K562 (cell line): ENCODE measurements around the gene FAM167B. TPM values are rescaled to one million over a fixed set of nuclear protein-coding genes. Genes with fewer than 3 reads are reported as not detected.
A peak's percentile ranks its signal among the peaks of the same experiment; 100 is the strongest.

Experiments used
- ATAC-seq: fragments of 200-7000 bp; cut with Tn5 transposase; 3 replicates; pipeline ENCODE4 v1.9.1; 2020; ENCODE audit warnings: moderate library complexity
- BruUV-seq: library from RNA; stranded (reverse); fragments of 400-500 nt; replicated peaks from 2 replicates; lab custom pipeline; 2021; lab: Mats Ljungman, UMichigan
- CTCF ChIA-PET: fragments of 300-600 bp; formaldehyde crosslinking; extraction: SDS; loops from one replicate; lab custom pipeline; 2021; ENCODE audit warnings: low intra/inter-chr PET ratio; lab: Yijun Ruan, JAX
- POLR2A ChIA-PET: fragments of 300-600, 350-650 bp; sonication (Branson Sonifier 250); formaldehyde crosslinking; extraction: SDS; loops from one replicate; lab custom pipeline; 2021; ENCODE audit warnings: antibody characterized with exemption, inconsistent platforms; lab: Yijun Ruan, JAX
- DNase-seq, 4 experiments: peaks; one replicate each; pipeline versions ENCODE4 v3.0.0 to v3.0.0-alpha.2; 2011 to 2018; ENCODE audit warnings: low spot score in 3 of 4, mixed read lengths in 3 of 4; ENCODE audit errors: extremely low read depth in 1 of 4
- FAIRE-seq: peaks from 2 replicates; lab custom pipeline; 2011; peaks lifted over from hg19 to GRCh38; lab: Jason Lieb, UNC
- H2AFZ ChIP-seq: 2 replicates; pipeline ENCODE4 v1.6.0; 2011; ENCODE audit warnings: low read depth, low read length, control low read depth, inconsistent platforms
- H3K27ac ChIP-seq: fragments of 200-600 bp; 3 replicates; pipeline ENCODE4 v1.8.0; 2011; ENCODE audit warnings: low read depth, mild to moderate bottlenecking, control low read depth, inconsistent platforms, low read length, moderate library complexity, mixed read lengths; ENCODE audit errors: extremely low read depth
- H3K27me3 ChIP-seq, 2 experiments: fragments of 300-600 bp in 1 of 2; 2 replicates in 1 of 2; 3 replicates in 1 of 2; pipeline versions ENCODE4 v1.6.0 to v1.8.0; 2011; ENCODE audit warnings: inconsistent platforms in 2 of 2, low read length in 2 of 2, mild to moderate bottlenecking in 1 of 2, mixed read lengths in 1 of 2, moderate library complexity in 1 of 2; ENCODE audit not compliant: control insufficient read depth in 2 of 2, insufficient read depth in 2 of 2
- H3K36me3 ChIP-seq: fragments of 300-600 bp; 3 replicates; pipeline ENCODE4 v1.8.0; 2011; ENCODE audit warnings: mild to moderate bottlenecking, low read length, inconsistent platforms; ENCODE audit not compliant: control insufficient read depth, insufficient read depth
- H3K4me1 ChIP-seq, 2 experiments: fragments of 200-600 bp in 1 of 2; replicated peaks in 1 of 2; 2 replicates in 1 of 2; 3 replicates in 1 of 2; pipeline versions ENCODE4 v1.5.1 to v1.8.0; 2011; ENCODE audit warnings: inconsistent platforms in 2 of 2, low read length in 2 of 2, mild to moderate bottlenecking in 1 of 2, mixed read lengths in 1 of 2, moderate library complexity in 1 of 2; ENCODE audit not compliant: control insufficient read depth in 2 of 2, insufficient read depth in 2 of 2
- H3K4me2 ChIP-seq: 2 replicates; pipeline ENCODE4 v1.6.1; 2011; ENCODE audit warnings: low read length, control low read depth, inconsistent platforms, mixed read lengths; ENCODE audit not compliant: insufficient read depth
- H3K4me3 ChIP-seq: fragments of 200-600 bp; sonication (generic), shearing (Covaris generic); 2 replicates; pipeline ENCODE4 v1.5.1; 2016; ENCODE audit warnings: control low read depth, inconsistent platforms
- H3K79me2 ChIP-seq: fragments of 200-600 bp; 3 replicates; pipeline ENCODE4 v1.8.0; 2011; ENCODE audit warnings: low read length, inconsistent platforms; ENCODE audit not compliant: control insufficient read depth, insufficient read depth
- H3K9ac ChIP-seq, 2 experiments: 2 replicates each; pipeline versions ENCODE4 v1.6.0 to v1.6.1; 2011; ENCODE audit warnings: low read depth in 2 of 2, low read length in 2 of 2, control low read depth in 1 of 2, inconsistent platforms in 1 of 2, mild to moderate bottlenecking in 1 of 2, mixed read lengths in 1 of 2; ENCODE audit not compliant: insufficient read depth in 1 of 2
- H3K9me1 ChIP-seq: one replicate; pipeline ENCODE4 v1.6.0; 2011; ENCODE audit warnings: inconsistent platforms, mild to moderate bottlenecking, low read length, moderate library complexity; ENCODE audit not compliant: control insufficient read depth, insufficient read depth
- H3K9me3 ChIP-seq: replicated peaks from 2 replicates; pipeline ENCODE4 v1.5.1; 2011; ENCODE audit warnings: low read depth, low read length, inconsistent platforms; ENCODE audit not compliant: control insufficient read depth, insufficient read depth
- H4K20me1 ChIP-seq: replicated peaks from 2 replicates; pipeline ENCODE4 v1.6.1; 2011; ENCODE audit warnings: low read length, inconsistent platforms, mixed read lengths; ENCODE audit not compliant: control insufficient read depth, insufficient read depth
- POLR2G ChIP-seq: fragments of 200-400 bp; formaldehyde crosslinking; IDR thresholded peaks from 2 replicates; pipeline ENCODE4 v1.6.1; 2017; ENCODE audit warnings: low read depth, mild to moderate bottlenecking, antibody characterized with exemption, low read length, moderate library complexity
- STAT6 ChIP-seq: sonication (generic); formaldehyde crosslinking; IDR thresholded peaks from 2 replicates; pipeline ENCODE4 v1.8.1; 2023; ENCODE audit warnings: mild to moderate bottlenecking, missing genetic modification reagents
- ZNF740 ChIP-seq, 3 experiments: fragments of 200-800 bp in 1 of 3; sonication (Bioruptor generic) in 1 of 3; sonication (generic) in 1 of 3; formaldehyde crosslinking in 1 of 3; IDR thresholded peaks; 2 replicates each; pipeline versions ENCODE4 v1.6.1 to v1.8.0; 2016 to 2022; ENCODE audit warnings: mild to moderate bottlenecking in 2 of 3, missing compliant biosample characterization in 2 of 3, missing genetic modification characterization in 2 of 3, missing genetic modification reagents in 1 of 3
- WGBS: fragments of 100-300 bp; shearing (Covaris generic); methylation state at CpG from one replicate; pipeline ENCODE4 v1.1.6; 2016; ENCODE audit warnings: low coverage, mixed read lengths; ENCODE audit not compliant: insufficient coverage; ENCODE audit errors: missing lambda C conversion rate; 5-methylcytosine and 5-hydroxymethylcytosine counted together
- in situ Hi-C: fragments of 300-500 bp; cut with MboI; formaldehyde crosslinking; loops from 4 replicates; pipeline ENCODE4 v1.15.0; 2018; ENCODE audit warnings: inconsistent platforms, mixed read lengths
- intact Hi-C: fragments of 100-400 bp; cut with micrococcal nuclease; formaldehyde crosslinking; loops from 2 replicates; pipeline ENCODE4 v1.14.2; 2022
- polyA plus RNA-seq, 8 experiments: library from polyadenylated mRNA; depleted of rRNA in 4 of 8; stranded (reverse) in 5 of 8; unstranded in 3 of 8; fragments of >200 nt; fragmentation: Nextera tagmentation in 2 of 8; fragmentation: Illumina TruSeq in 1 of 8; extraction: Ambion mirVana in 2 of 8; extraction: Trizol in 1 of 8; gene quantifications; 2 replicates each; pipeline versions ENCODE4 v1.2.1 to v1.2.3, GENCODE V29; 2011 to 2014; ENCODE audit warnings: inconsistent platforms in 1 of 8, missing spikeins in 1 of 8
- total RNA-seq, 7 experiments: library from RNA; depleted of rRNA in 6 of 7; stranded (reverse); fragments of >200 nt in 6 of 7; fragmentation: Illumina TruSeq in 2 of 7; extraction: Trizol in 2 of 7; gene quantifications; 2 replicates each; pipeline versions ENCODE4 v1.2.1 to v1.2.3, GENCODE V29; 2011 to 2021; ENCODE audit warnings: low replicate concordance in 1 of 7

The FAM167B gene
- total and polyA plus RNA-seq, 9 of the 15 experiments (the other 6 are each of a cell fraction or from before 2014, with no cell fraction given): not detected

- 69% methylated on average over 6 of the region's 6 CpGs for WGBS
- BruUV-seq: no TSS peak
- Histone ChIP-seq H3K79me2 (peaks cover 13% of the 10 kb centered on the region; the same call in 2 of the 3 replicates), H4K20me1 (no peaks in the 10 kb centered on the region; the same call in none of the 2 replicates), H3K36me3 (peaks cover 39% of the 10 kb centered on the region), H3K4me3 (no peak overlapping the region), H3K4me1 (peaks cover 16 to 44% of the 10 kb centered on the region in 2 experiments), H3K27me3 (no peaks in the 10 kb centered on the region), H2AFZ (no peak overlapping the region; the same call in 1 of the 2 replicates), H3K4me2 (peak overlapping the region; percentile 90), H3K9me1 (peaks cover 3% of the 10 kb centered on the region), H3K9ac (peak overlapping the region in 1 of 2 experiments; percentile 53; a peak in 3 of 4 replicates), H3K9me3 (no peaks in the 10 kb centered on the region), H3K27ac (peak overlapping the region; percentile 75)
- FAIRE-seq (no peak), DNase-seq (peak in 1 of 4 experiments; percentile 10), ATAC-seq (no peak)
- ChIA-PET POLR2A (interaction anchor here (0.7 to 10.8 kb wide), 14 partner anchors 7 to 137 kb away, joined by 3 to 201 read pairs (median 4); partner anchors contain the start of genes DCDC2B, IQCC, MARCKSL1 and TMEM39B), CTCF (no interaction called here)
- TF ChIP-seq POLR2G: peak; percentile 74
- no peak for TF ChIP-seq STAT6 (CRISPR knock-in tag)
- peak; percentile 15; the same call in 1 of the 2 replicates for TF ChIP-seq ZNF740 (CRISPR knock-in tag; IDR thresholded peaks at IDR 0.05)
- no peak for TF ChIP-seq ZNF740 (tag; IDR thresholded peaks at IDR 0.05)
- intact Hi-C loops (no loop called here), in situ Hi-C loops (no loop called here)
Measured at GRCh38 chr1:32199717-32200072, 47.3 kb upstream of the FAM167B start.
